Lower lobe of right lung (tissue), 2 donors: ENCODE data around the gene PADI4. TPM values are rescaled to one million over a fixed set of nuclear protein-coding genes. Genes with fewer than 3 reads are reported as not detected.

Source experiments
- ATAC-seq, 2 donors: fragments of 200-7000 bp; cut with Tn5 transposase; one replicate each; pipeline ENCODE4 v1.9.1; 2020 to 2022; ENCODE audit warnings: mild to moderate bottlenecking in 2 of 2, moderate library complexity in 2 of 2
- DNase-seq: peaks from one replicate; pipeline ENCODE4 v3.0.0-alpha.2; 2020
- H3K27ac ChIP-seq: fragments of 200-600 bp; one replicate; pipeline ENCODE4 v1.8.0; 2022
- H3K27me3 ChIP-seq: fragments of 200-600 bp; one replicate; pipeline ENCODE4 v1.8.0; 2022; ENCODE audit warnings: low read depth
- H3K36me3 ChIP-seq: fragments of 200-600 bp; one replicate; pipeline ENCODE4 v1.8.0; 2022; ENCODE audit warnings: mild to moderate bottlenecking
- H3K4me1 ChIP-seq: fragments of 200-600 bp; one replicate; pipeline ENCODE4 v1.8.0; 2022
- H3K4me3 ChIP-seq: fragments of 200-600 bp; one replicate; pipeline ENCODE4 v1.8.0; 2022; ENCODE audit warnings: mild to moderate bottlenecking
- H3K9me3 ChIP-seq: fragments of 200-600 bp; one replicate; pipeline ENCODE4 v1.8.0; 2022
- CTCF ChIP-seq: fragments of 200-600 bp; IDR thresholded peaks from one replicate; pipeline ENCODE4 v1.8.0; 2022; ENCODE audit warnings: antibody characterized with exemption, mild to moderate bottlenecking
- intact Hi-C: fragments of 100-400 bp; cut with DNase I; formaldehyde crosslinking; loops from one replicate; pipeline ENCODE4 v1.11.0; 2022
- total RNA-seq: library from RNA; stranded (reverse); fragmentation: NEBNext Ultra II Directional; extraction: Animal tissue kit (Norgen Biotek cat#: 25700); gene quantifications from one replicate; pipeline ENCODE4 v1.2.1, GENCODE V29; 2021
- donor health status: DM: no; HTN: yes; CAD: no; lungs with severe emphysema.

PADI4 gene
- total RNA-seq, 1 donor from 2014 or later = 7.2 TPM

DNA sequence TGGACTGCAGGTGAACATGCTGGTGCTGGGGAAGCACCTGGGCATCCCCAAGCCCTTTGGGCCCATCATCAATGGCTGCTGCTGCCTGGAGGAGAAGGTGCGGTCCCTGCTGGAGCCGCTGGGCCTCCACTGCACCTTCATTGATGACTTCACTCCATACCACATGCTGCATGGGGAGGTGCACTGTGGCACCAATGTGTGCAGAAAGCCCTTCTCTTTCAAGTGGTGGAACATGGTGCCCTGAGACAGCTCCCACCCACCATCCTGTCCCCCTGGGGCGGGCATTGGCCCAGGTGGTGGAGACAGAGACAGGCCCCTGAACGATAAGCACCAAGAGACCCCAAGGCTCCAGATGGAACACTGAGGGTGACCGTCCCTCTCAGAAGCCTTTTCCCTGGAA, 25.2 kb upstream of the PADI4 start:
- H3K27me3 ChIP-seq = peaks cover 19% of the 10 kb centered on the region

GRCh38 chr1:17286646-17287045, 21.4 kb upstream of the PADI4 start:
- Histone ChIP-seq H3K9me3 (no peaks in the 10 kb centered on the region), H3K36me3 (no peaks in the 10 kb centered on the region), H3K4me3 (no peak overlapping the region), H3K27ac (no peak overlapping the region), H3K4me1 (no peaks in the 10 kb centered on the region), H3K27me3 (peaks cover 20% of the 10 kb centered on the region)
- TF ChIP-seq CTCF = no peak
- intact Hi-C loops = no loop called here
- DNase-seq = no peak
- no peak for ATAC-seq

More for the DNA sequence above, 25.2 kb upstream of the PADI4 start:
- H3K27ac ChIP-seq = no peak overlapping the region
- ATAC-seq (no peak), DNase-seq (no peak)
- H3K36me3 ChIP-seq = no peaks in the 10 kb centered on the region
- no peaks in the 10 kb centered on the region for H3K9me3 ChIP-seq
- no peak for TF ChIP-seq CTCF
- intact Hi-C loops = no loop called here
- H3K4me1 ChIP-seq = no peaks in the 10 kb centered on the region
- H3K4me3 ChIP-seq = no peak overlapping the region

- H3K27me3 ChIP-seq = peaks cover 23% of the 10 kb centered on the region
- no peaks in the 10 kb centered on the region for H3K4me1 ChIP-seq
- no peaks in the 10 kb centered on the region for H3K9me3 ChIP-seq
- no peak for TF ChIP-seq CTCF
- DNase-seq (no peak), ATAC-seq (no peak)
- no peak overlapping the region for H3K27ac ChIP-seq
- no peak overlapping the region for H3K4me3 ChIP-seq
- H3K36me3 ChIP-seq = no peaks in the 10 kb centered on the region
- intact Hi-C loops = no loop called here
These were observed 20.7 kb upstream of the PADI4 start for GRCh38 chr1:17287130-17287776.

- ATAC-seq (no peak), DNase-seq (no peak)
- intact Hi-C loops = no loop called here
- no peak overlapping the region for H3K27ac ChIP-seq
- H3K9me3 ChIP-seq = no peaks in the 10 kb centered on the region
- no peak for TF ChIP-seq CTCF
- no peaks in the 10 kb centered on the region for H3K36me3 ChIP-seq
- H3K27me3 ChIP-seq = peaks cover 20% of the 10 kb centered on the region
- no peaks in the 10 kb centered on the region for H3K4me1 ChIP-seq
- no peak overlapping the region for H3K4me3 ChIP-seq
These were observed 18.3 kb upstream of the PADI4 start for GRCh38 chr1:17289721-17290120.

DNA sequence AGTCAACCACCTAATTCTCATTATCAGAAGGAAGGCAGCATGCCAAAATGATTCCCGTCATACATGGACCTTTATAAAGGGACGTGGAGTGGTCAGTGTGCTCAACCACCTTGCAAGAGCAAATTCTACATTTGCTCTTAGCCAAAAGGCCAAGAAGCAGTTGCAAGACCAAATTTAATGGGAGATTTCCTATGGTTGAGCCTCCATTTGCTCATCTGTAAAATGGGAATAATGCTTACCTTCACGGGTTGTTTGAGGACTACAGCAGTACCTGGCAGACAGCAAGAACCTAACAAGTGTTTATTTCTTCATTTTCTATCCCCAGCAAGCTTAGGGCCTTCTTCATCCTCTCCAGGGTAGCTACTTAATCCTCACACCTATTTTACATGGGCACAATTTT, 17.4 kb upstream of the PADI4 start:
- no peak for DNase-seq
- H3K36me3 ChIP-seq = no peaks in the 10 kb centered on the region
- peaks cover 19% of the 10 kb centered on the region for H3K27me3 ChIP-seq
- H3K4me3 ChIP-seq = no peak overlapping the region
- no peak for ATAC-seq
- no peaks in the 10 kb centered on the region for H3K9me3 ChIP-seq
- no peak for TF ChIP-seq CTCF
- intact Hi-C loops = no loop called here
- no peak overlapping the region for H3K27ac ChIP-seq
- H3K4me1 ChIP-seq = no peaks in the 10 kb centered on the region
